ENCODE measurements around the gene AFM. TPM values are rescaled to one million over a fixed set of nuclear protein-coding genes. Genes with fewer than 3 reads are reported as not detected.
"Not testable (repeated sequence)": the region's sequence is repeated elsewhere in the genome, so short reads cannot be mapped to it uniquely, and the experiment has no call there.

The AFM gene
- total RNA-seq, 2 experiments from 2014 or later: not detected

GRCh38 chr4:73520821-73521220 lies 39.3 kb downstream of the AFM start:
- H3K4me3 Mint-ChIP-seq: no peak overlapping the region
- ChIA-PET CTCF (no interaction called here), POLR2A (interaction anchor here (0.6 kb wide), 1 partner anchor 1306 kb away, joined by 3 read pairs; no protein-coding TSS in a partner anchor)
- ATAC-seq: no peak
- no peaks in the 10 kb centered on the region for H3K4me1 Mint-ChIP-seq
- intact Hi-C loops (cut with DNase I, micrococcal nuclease): no loop called here
- peaks cover 6% of the 10 kb centered on the region for H3K27me3 Mint-ChIP-seq
- no peak for DNase-seq
- no peaks in the 10 kb centered on the region for H3K36me3 Mint-ChIP-seq (ENCODE audit: low read depth)
- no peaks in the 10 kb centered on the region for H3K9me3 Mint-ChIP-seq (ENCODE audit: low read depth)
- H3K27ac Mint-ChIP-seq: no peak overlapping the region

DNA sequence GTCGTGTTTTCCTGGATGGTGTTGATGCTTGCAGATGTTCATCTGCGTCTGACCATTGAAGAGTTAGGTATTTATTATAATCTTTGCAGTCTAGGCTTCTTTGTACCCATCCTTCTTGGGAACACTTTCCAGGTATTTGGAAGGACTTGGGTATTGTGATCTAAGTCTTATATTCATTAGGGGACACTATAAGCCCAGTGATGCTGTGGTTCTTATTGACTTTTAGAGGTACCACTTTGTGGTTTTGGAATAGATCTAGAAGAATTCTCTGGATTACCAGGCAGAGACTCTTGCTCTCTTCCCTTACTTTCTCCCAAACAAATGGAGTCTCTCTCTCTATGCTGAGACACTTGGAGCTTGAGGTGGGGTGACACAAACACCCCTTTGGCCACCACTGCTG lies 41.6 kb downstream of the AFM start:
- POLR2A ChIA-PET: no interaction called here

DNA sequence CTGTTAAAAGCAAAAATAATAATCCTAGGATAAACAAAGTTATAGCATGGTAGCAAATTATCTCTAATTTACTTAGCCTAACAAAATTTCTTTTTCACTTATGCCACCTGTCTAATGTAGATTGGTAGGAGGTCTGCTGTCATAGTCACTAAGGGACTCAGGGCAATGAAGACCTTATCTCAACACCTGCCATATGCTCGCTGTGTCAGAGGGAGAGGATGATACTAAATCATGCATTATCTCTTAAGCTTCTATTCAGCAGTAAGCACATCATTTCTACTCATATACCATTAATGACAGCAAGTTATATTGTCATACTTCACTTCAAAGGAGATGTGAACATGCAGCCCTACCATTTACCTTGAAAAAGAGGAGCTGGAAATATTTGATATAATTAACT lies 44.1 kb downstream of the AFM start:
- ChIA-PET CTCF (no interaction called here), POLR2A (no interaction called here)
- Mint-ChIP-seq H3K4me1 (no peaks in the 10 kb centered on the region), H3K27me3 (no peaks in the 10 kb centered on the region), H3K36me3 (ENCODE audit: low read depth) (no peaks in the 10 kb centered on the region), H3K4me3 (no peak overlapping the region), H3K27ac (no peak overlapping the region), H3K9me3 (ENCODE audit: low read depth) (no peaks in the 10 kb centered on the region)
- DNase-seq: no peak
- intact Hi-C loops (cut with DNase I, micrococcal nuclease): no loop called here
- no peak for ATAC-seq

More for the DNA sequence above, 41.6 kb downstream of the AFM start:
- CTCF ChIA-PET: no interaction called here
- DNase-seq: no peak
- Mint-ChIP-seq H3K27ac (no peak overlapping the region), H3K4me1 (no peaks in the 10 kb centered on the region), H3K27me3 (peaks cover 3% of the 10 kb centered on the region), H3K4me3 (no peak overlapping the region), H3K9me3 (ENCODE audit: low read depth) (no peaks in the 10 kb centered on the region), H3K36me3 (ENCODE audit: low read depth) (no peaks in the 10 kb centered on the region)
- intact Hi-C loops (cut with DNase I, micrococcal nuclease): no loop called here
- no peak for ATAC-seq

- POLR2A ChIA-PET: no interaction called here
- Mint-ChIP-seq H3K27me3 (no peaks in the 10 kb centered on the region), H3K27ac (no peak overlapping the region)
Measured at GRCh38 chr4:73527196-73527595, 45.7 kb downstream of the AFM start.

DNA sequence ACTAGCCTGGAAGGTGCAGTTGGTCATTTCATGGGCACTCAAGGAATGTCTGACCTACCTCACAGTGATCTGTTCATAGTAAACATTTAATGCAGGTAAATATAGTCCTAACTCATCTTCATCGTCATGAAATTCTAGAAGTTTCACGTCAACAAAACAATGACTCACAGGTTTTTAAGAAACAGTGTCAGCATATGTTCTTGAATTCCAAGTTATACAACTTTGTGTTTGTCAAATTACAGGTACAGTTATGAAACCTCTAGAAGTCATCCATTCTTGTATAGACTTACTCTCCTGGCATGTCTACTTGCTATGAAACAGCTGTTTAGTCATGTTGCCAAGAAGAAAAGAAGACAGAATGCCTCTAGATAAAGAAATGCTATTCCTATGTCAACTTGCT lies 46.6 kb downstream of the AFM start:
- intact Hi-C loops (cut with DNase I, micrococcal nuclease): no loop called here
- DNase-seq (no peak), ATAC-seq (no peak)
- H3K27me3 Mint-ChIP-seq: no peaks in the 10 kb centered on the region
- H3K36me3 Mint-ChIP-seq (ENCODE audit: low read depth): no peaks in the 10 kb centered on the region
- H3K9me3 Mint-ChIP-seq (ENCODE audit: low read depth): no peaks in the 10 kb centered on the region
- no peak overlapping the region for H3K4me3 Mint-ChIP-seq
- no peak overlapping the region for H3K27ac Mint-ChIP-seq
- H3K4me1 Mint-ChIP-seq: no peaks in the 10 kb centered on the region
- ChIA-PET CTCF (no interaction called here), POLR2A (no interaction called here)

More at GRCh38 chr4:73527196-73527595, 45.7 kb downstream of the AFM start:
- ATAC-seq (no peak), DNase-seq (no peak)
- no peak overlapping the region for H3K4me3 Mint-ChIP-seq
- no peaks in the 10 kb centered on the region for H3K36me3 Mint-ChIP-seq (ENCODE audit: low read depth)
- H3K4me1 Mint-ChIP-seq: no peaks in the 10 kb centered on the region
- intact Hi-C loops (cut with DNase I, micrococcal nuclease): no loop called here
- H3K9me3 Mint-ChIP-seq (ENCODE audit: low read depth): no peaks in the 10 kb centered on the region
- CTCF ChIA-PET: no interaction called here

DNA sequence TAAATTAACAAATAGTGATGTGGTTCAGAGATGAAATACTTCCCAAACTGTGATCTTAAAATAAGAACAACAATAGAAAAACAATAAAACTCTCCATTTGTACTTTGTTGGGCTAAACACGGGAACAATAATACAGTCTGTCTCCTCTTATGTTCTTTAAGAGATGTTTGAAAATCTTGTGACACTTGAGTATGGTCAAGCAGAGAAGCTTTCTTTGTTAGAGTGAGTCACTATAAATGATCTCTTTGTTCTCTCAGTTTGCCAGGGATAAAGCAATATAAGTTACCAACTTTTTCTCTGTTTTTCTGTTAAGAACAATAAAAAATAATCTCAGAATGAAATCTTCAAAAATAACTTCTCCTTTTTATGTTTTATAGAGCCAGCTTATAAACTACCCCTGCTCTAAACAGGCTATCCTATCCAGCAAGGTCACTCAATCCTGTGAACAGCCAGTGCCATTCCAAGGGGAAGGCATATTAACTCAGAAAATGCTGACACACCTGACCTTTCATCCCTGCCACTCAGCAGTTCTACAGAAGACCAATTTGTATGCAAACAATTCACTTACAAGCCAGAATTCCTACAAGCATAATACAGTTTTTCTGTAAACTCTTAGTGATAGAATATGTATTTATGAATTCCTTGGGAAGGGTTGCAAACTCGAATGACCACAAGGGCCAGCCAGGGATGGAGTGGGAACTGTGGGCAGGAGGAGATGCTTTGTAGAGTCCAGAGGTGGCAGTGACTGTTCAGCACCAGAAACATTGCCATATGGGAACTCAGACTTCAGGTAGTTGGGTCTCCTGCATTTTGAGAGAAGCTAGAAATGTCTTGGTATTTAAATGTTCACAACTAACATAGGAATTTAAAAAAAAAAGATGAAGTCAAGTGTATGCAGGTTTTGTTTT lies 52.2 kb downstream of the AFM start:
- no peaks in the 10 kb centered on the region for H3K9me3 Mint-ChIP-seq (ENCODE audit: low read depth)
- H3K4me1 Mint-ChIP-seq: peaks cover 8% of the 10 kb centered on the region
- H3K27me3 Mint-ChIP-seq: peaks cover 6% of the 10 kb centered on the region
- no peak for ATAC-seq
- POLR2A ChIA-PET: interaction anchor here (0.7 kb wide), 1 partner anchor 1534 kb away, joined by 3 read pairs; no protein-coding TSS in a partner anchor
- H3K27ac Mint-ChIP-seq: no peak overlapping the region
- intact Hi-C loops (cut with DNase I, micrococcal nuclease): no loop called here
- CTCF ChIA-PET: interaction anchor here (0.6 kb wide), 1 partner anchor 594 kb away, joined by 3 read pairs; no protein-coding TSS in a partner anchor
- H3K4me3 Mint-ChIP-seq: no peak overlapping the region
- H3K36me3 Mint-ChIP-seq (ENCODE audit: low read depth): no peaks in the 10 kb centered on the region
- DNase-seq: no peak

DNA sequence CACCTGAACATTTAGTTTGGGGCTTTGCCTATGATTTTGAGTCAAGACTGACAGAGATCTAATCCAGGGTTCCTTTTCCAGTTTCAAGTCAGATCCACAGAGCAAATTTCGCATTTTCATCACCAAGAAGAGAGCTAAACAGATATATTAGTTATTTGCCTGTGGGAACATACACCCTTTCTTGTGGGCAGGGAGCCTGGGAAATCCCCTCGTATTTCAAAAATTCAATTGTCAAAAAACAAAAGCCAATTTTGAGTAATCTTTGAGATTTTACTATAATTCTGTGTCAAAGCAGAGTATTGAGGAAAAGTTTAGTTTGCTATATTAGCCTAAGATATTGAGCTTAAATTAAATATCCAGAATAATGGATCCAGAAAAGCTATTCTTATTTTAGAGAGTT lies 56.6 kb downstream of the AFM start:
- POLR2A ChIA-PET: no interaction called here
- CTCF ChIA-PET: no interaction called here
- Mint-ChIP-seq H3K4me3 (no peak overlapping the region), H3K36me3 (ENCODE audit: low read depth) (no peaks in the 10 kb centered on the region), H3K9me3 (ENCODE audit: low read depth) (no peaks in the 10 kb centered on the region), H3K27ac (no peak overlapping the region), H3K4me1 (peaks cover 8% of the 10 kb centered on the region), H3K27me3 (peaks cover 7% of the 10 kb centered on the region)
- peak; percentile 14 for DNase-seq
- ATAC-seq: no peak
- intact Hi-C loops (cut with DNase I, micrococcal nuclease): no loop called here

- ATAC-seq (no peak), DNase-seq (no peak)
- intact Hi-C loops (cut with DNase I, micrococcal nuclease): no loop called here
- Mint-ChIP-seq H3K27ac (no peak overlapping the region), H3K27me3 (peaks cover 7% of the 10 kb centered on the region), H3K36me3 (ENCODE audit: low read depth) (no peaks in the 10 kb centered on the region), H3K4me3 (no peak overlapping the region), H3K4me1 (peaks cover 8% of the 10 kb centered on the region), H3K9me3 (ENCODE audit: low read depth) (no peaks in the 10 kb centered on the region)
- CTCF ChIA-PET: interaction anchor here (0.6 kb wide), 1 partner anchor 150 kb away, joined by 3 read pairs; no protein-coding TSS in a partner anchor
- POLR2A ChIA-PET: no interaction called here
Measured at GRCh38 chr4:73539386-73539785, 57.8 kb downstream of the AFM start.

- Mint-ChIP-seq H3K9me3 (ENCODE audit: low read depth) (no peaks in the 10 kb centered on the region), H3K36me3 (ENCODE audit: low read depth) (no peaks in the 10 kb centered on the region), H3K27ac (no peak overlapping the region), H3K4me3 (no peak overlapping the region), H3K4me1 (peaks cover 8% of the 10 kb centered on the region), H3K27me3 (peaks cover 4% of the 10 kb centered on the region)
- ChIA-PET POLR2A (no interaction called here), CTCF (interaction anchor here (0.7 kb wide), 1 partner anchor 87 kb away, joined by 3 read pairs; no protein-coding TSS in a partner anchor)
- no peak for DNase-seq
- ATAC-seq: no peak
- intact Hi-C loops (cut with DNase I, micrococcal nuclease): no loop called here
Measured at GRCh38 chr4:73540826-73541225, 59.3 kb downstream of the AFM start.

- no peaks in the 10 kb centered on the region for H3K36me3 Mint-ChIP-seq (ENCODE audit: low read depth)
- H3K9me3 Mint-ChIP-seq (ENCODE audit: low read depth): no peaks in the 10 kb centered on the region
- no peak overlapping the region for H3K27ac Mint-ChIP-seq
- ChIA-PET POLR2A (no interaction called here), CTCF (interaction anchor here (0.7 kb wide), 1 partner anchor 88 kb away, joined by 3 read pairs; no protein-coding TSS in a partner anchor)
- H3K27me3 Mint-ChIP-seq: peaks cover 4% of the 10 kb centered on the region
- DNase-seq: no peak
- no peak overlapping the region for H3K4me3 Mint-ChIP-seq
- ATAC-seq: no peak
- H3K4me1 Mint-ChIP-seq: peaks cover 4% of the 10 kb centered on the region
- intact Hi-C loops (cut with DNase I, micrococcal nuclease): no loop called here
Measured at GRCh38 chr4:73541251-73541650, 59.7 kb downstream of the AFM start.

DNA sequence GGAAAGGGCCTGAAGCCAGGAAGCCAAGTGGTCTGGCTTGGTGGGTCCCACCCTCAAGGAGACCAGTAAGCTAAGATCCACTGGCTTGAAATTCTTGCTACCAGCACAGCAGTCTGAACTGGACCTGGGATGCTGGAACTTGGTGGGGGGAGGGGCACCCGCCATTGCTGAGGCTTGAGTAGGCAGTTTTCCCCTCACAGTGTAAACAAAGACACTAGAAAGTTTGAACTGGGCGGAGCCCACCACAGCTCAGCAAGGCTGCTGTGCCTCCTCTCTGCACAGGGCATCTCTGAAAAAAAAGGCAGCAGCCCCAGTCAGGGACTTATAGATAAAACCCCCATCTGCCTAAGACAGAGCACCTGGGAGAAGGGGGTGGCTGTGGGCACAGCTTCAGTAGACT lies 63.1 kb downstream of the AFM start:
- Mint-ChIP-seq H3K4me1 (no peaks in the 10 kb centered on the region), H3K36me3 (ENCODE audit: low read depth) (no peaks in the 10 kb centered on the region), H3K4me3 (no peak overlapping the region), H3K27ac (no peak overlapping the region), H3K27me3 (no peaks in the 10 kb centered on the region), H3K9me3 (ENCODE audit: low read depth) (no peaks in the 10 kb centered on the region)
- ATAC-seq (no peak), DNase-seq (no peak)
- POLR2A ChIA-PET: no interaction called here
- CTCF ChIA-PET: no interaction called here
- intact Hi-C loops (cut with DNase I, micrococcal nuclease): no loop called here

GRCh38 chr4:73550865-73551264 lies 69.3 kb downstream of the AFM start:
- DNase-seq; CTCF ChIA-PET; POLR2A ChIA-PET; ATAC-seq; H3K27ac Mint-ChIP-seq; H3K4me1 Mint-ChIP-seq; H3K27me3 Mint-ChIP-seq; H3K9me3 Mint-ChIP-seq (ENCODE audit: low read depth); H3K36me3 Mint-ChIP-seq (ENCODE audit: low read depth); H3K4me3 Mint-ChIP-seq; intact Hi-C loops (cut with DNase I, micrococcal nuclease): not testable (repeated sequence)
